ENCODE results near the gene LDLRAD2. TPM values are rescaled to one million over a fixed set of nuclear protein-coding genes. Genes with fewer than 3 reads are reported as not detected.

LDLRAD2 gene
- total and polyA plus RNA-seq, 9 of the 15 experiments (the other 6 are each of a cell fraction or from before 2014, with no cell fraction given), result 0.45 to 0.48 TPM; not detected in 7

DNA sequence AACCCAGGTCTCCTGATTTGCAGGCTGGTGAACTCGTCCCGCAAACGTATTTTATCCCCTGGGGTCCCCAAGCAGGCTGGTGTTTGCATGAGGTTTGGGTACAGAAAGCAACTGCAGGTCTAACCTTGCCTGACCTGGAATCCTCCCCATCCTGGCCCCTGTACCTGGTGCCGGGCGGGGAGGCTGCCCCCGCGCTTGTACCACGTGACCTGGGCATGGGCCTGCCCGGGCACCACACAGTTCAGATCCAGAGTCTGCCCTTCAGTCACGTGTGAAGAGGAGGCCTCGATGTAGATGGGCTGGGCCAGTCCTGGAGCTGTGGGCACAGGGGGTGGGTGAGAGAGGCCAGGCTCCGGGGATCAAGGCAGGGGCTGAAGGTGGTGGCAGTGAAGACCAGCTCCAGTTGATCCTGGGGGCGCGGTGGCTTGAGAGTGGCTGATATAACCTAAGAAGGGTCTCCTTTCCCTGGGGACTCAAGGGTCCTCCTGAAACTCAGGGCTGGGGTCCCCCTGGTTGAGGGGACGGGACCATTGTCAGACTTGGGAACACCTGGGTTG lies 30.6 kb downstream of the LDLRAD2 start (continued):
- TF ChIP-seq, protein P1, sequence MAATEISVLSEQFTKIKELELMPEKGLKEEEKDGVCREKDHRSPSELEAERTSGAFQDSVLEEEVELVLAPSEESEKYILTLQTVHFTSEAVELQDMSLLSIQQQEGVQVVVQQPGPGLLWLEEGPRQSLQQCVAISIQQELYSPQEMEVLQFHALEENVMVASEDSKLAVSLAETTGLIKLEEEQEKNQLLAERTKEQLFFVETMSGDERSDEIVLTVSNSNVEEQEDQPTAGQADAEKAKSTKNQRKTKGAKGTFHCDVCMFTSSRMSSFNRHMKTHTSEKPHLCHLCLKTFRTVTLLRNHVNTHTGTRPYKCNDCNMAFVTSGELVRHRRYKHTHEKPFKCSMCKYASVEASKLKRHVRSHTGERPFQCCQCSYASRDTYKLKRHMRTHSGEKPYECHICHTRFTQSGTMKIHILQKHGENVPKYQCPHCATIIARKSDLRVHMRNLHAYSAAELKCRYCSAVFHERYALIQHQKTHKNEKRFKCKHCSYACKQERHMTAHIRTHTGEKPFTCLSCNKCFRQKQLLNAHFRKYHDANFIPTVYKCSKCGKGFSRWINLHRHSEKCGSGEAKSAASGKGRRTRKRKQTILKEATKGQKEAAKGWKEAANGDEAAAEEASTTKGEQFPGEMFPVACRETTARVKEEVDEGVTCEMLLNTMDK (IDR thresholded peaks at IDR 0.05; ENCODE audit: borderline replicate concordance, insufficient read depth, low read depth, low read length, poor library complexity, severe bottlenecking), result no peak
- TF ChIP-seq, protein P2, sequence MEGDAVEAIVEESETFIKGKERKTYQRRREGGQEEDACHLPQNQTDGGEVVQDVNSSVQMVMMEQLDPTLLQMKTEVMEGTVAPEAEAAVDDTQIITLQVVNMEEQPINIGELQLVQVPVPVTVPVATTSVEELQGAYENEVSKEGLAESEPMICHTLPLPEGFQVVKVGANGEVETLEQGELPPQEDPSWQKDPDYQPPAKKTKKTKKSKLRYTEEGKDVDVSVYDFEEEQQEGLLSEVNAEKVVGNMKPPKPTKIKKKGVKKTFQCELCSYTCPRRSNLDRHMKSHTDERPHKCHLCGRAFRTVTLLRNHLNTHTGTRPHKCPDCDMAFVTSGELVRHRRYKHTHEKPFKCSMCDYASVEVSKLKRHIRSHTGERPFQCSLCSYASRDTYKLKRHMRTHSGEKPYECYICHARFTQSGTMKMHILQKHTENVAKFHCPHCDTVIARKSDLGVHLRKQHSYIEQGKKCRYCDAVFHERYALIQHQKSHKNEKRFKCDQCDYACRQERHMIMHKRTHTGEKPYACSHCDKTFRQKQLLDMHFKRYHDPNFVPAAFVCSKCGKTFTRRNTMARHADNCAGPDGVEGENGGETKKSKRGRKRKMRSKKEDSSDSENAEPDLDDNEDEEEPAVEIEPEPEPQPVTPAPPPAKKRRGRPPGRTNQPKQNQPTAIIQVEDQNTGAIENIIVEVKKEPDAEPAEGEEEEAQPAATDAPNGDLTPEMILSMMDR (IDR thresholded peaks at IDR 0.05 in 2 of 3, conservative IDR thresholded peaks at IDR 0.05 in 1 of 3; ENCODE audit: insufficient read depth in 2 of 3, low read depth in 1 of 3, low read length in 3 of 3), result no peak
- no peak for TF ChIP-seq CAMTA2 (CRISPR knock-in tag; conservative IDR thresholded peaks at IDR 0.05)
- no peak for TF ChIP-seq PRMT5 (CRISPR knock-in tag; IDR thresholded peaks at IDR 0.05)
- no peak for TF ChIP-seq ZNF224 (CRISPR knock-in tag; IDR thresholded peaks at IDR 0.05)
- TF ChIP-seq FOXJ3 (CRISPR knock-in tag; IDR thresholded peaks at IDR 0.05), result no peak
- TF ChIP-seq, protein P3, sequence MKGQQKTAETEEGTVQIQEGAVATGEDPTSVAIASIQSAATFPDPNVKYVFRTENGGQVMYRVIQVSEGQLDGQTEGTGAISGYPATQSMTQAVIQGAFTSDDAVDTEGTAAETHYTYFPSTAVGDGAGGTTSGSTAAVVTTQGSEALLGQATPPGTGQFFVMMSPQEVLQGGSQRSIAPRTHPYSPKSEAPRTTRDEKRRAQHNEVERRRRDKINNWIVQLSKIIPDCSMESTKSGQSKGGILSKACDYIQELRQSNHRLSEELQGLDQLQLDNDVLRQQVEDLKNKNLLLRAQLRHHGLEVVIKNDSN (CRISPR knock-in tag; IDR thresholded peaks at IDR 0.05), result no peak
- TF ChIP-seq, protein P4, sequence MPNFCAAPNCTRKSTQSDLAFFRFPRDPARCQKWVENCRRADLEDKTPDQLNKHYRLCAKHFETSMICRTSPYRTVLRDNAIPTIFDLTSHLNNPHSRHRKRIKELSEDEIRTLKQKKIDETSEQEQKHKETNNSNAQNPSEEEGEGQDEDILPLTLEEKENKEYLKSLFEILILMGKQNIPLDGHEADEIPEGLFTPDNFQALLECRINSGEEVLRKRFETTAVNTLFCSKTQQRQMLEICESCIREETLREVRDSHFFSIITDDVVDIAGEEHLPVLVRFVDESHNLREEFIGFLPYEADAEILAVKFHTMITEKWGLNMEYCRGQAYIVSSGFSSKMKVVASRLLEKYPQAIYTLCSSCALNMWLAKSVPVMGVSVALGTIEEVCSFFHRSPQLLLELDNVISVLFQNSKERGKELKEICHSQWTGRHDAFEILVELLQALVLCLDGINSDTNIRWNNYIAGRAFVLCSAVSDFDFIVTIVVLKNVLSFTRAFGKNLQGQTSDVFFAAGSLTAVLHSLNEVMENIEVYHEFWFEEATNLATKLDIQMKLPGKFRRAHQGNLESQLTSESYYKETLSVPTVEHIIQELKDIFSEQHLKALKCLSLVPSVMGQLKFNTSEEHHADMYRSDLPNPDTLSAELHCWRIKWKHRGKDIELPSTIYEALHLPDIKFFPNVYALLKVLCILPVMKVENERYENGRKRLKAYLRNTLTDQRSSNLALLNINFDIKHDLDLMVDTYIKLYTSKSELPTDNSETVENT (CRISPR knock-in tag; IDR thresholded peaks at IDR 0.05), result no peak
- TF ChIP-seq ZNF347 (CRISPR knock-in tag; IDR thresholded peaks at IDR 0.05; ENCODE audit: low read depth), result no peak

Measured in K562 (cell line).